ENCODE results near the gene GJC2.

DNA sequence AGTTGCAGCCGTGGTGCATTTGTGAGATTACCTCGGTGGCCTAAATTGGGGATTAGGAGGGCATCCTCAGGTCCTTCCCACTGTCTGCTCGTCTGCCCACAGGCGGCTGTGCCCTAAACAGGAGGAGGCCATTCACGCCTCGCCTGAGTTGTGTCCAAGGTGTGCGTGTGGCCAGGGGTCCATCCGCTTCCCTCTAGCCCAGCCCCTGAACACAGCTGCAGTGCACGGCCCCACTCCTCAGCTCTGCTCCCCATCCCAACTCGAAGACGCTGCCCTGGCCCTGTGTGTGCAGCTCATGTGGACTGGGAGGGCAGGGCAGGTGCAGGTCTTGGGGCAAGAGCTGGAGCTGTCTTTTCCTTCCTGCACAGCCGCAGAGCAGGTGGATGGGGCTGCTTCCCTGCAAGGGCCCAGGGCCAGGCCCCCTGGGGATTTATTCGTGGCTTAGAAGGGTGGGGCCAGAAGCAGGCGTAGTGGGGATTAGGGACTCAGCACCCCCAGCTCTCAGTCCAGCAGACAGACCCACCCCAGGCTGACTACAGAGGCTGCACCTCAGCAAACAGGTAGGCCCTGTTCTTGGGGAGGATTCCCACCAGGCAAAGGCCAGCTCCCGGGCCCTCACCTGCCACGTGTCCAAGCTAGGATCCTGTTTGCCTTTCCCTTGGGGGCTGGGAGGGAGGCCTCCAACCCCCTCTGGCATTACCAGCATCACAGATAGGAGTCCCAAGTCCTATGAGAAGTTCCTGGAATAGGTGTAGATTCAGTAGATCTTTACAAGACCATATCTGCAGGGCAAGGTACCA is 5.3 kb upstream of the GJC2 start:
- TF ChIP-seq, protein P1, sequence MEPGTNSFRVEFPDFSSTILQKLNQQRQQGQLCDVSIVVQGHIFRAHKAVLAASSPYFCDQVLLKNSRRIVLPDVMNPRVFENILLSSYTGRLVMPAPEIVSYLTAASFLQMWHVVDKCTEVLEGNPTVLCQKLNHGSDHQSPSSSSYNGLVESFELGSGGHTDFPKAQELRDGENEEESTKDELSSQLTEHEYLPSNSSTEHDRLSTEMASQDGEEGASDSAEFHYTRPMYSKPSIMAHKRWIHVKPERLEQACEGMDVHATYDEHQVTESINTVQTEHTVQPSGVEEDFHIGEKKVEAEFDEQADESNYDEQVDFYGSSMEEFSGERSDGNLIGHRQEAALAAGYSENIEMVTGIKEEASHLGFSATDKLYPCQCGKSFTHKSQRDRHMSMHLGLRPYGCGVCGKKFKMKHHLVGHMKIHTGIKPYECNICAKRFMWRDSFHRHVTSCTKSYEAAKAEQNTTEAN (CRISPR knock-in tag; IDR thresholded peaks at IDR 0.05) = no peak
- TF ChIP-seq, protein P2, sequence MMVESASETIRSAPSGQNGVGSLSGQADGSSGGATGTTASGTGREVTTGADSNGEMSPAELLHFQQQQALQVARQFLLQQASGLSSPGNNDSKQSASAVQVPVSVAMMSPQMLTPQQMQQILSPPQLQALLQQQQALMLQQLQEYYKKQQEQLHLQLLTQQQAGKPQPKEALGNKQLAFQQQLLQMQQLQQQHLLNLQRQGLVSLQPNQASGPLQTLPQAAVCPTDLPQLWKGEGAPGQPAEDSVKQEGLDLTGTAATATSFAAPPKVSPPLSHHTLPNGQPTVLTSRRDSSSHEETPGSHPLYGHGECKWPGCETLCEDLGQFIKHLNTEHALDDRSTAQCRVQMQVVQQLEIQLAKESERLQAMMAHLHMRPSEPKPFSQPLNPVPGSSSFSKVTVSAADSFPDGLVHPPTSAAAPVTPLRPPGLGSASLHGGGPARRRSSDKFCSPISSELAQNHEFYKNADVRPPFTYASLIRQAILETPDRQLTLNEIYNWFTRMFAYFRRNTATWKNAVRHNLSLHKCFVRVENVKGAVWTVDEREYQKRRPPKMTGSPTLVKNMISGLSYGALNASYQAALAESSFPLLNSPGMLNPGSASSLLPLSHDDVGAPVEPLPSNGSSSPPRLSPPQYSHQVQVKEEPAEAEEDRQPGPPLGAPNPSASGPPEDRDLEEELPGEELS (CRISPR knock-in tag; IDR thresholded peaks at IDR 0.05) = no peak
- TF ChIP-seq FOXJ3 (CRISPR knock-in tag; IDR thresholded peaks at IDR 0.05; ENCODE audit: borderline replicate concordance) = no peak
- TF ChIP-seq IRF1 (CRISPR knock-in tag; IDR thresholded peaks at IDR 0.05) = no peak
- no peak for TF ChIP-seq TCF7 (CRISPR knock-in tag; IDR thresholded peaks at IDR 0.05; ENCODE audit: low read depth)
